ENCODE data around the gene FRMPD2.
"Not testable (repeated sequence)": the region's sequence is repeated elsewhere in the genome, so short reads cannot be mapped to it uniquely, and the experiment has no call there.

Gene FRMPD2

DNA sequence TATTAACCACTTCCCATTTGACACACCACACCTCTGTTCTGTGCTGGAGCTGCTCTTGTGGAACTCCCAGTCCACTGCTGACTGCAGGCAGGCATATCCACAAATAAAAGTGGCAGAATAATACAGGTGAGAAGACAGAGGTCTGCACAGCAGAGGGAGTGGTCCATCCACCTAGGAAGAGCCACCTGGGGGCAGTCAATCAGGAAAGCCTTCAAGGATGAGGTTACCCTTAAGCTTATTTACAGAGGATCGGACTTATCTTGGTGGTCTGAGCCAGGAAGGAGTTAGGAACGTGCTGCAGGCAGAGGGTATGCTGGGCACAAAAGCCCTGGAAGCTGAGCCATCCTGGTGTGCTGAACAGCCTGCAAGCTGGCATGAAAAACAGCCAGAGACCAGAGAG lies 78.7 kb downstream of the FRMPD2 start:
- no peak overlapping the region for H3K4me3 ChIP-seq
- H3K4me2 ChIP-seq, result no peak overlapping the region
- no peaks in the 10 kb centered on the region for H4K20me1 ChIP-seq
- H3K4me1 ChIP-seq, result no peaks in the 10 kb centered on the region
- H3K9ac ChIP-seq, result no peak overlapping the region
- no peaks in the 10 kb centered on the region for H3K27me3 ChIP-seq
- H3K36me3 ChIP-seq, result no peaks in the 10 kb centered on the region
- no peak for TF ChIP-seq Cebpa-rat (IDR thresholded peaks at IDR 0.05)
- peaks cover 8% of the 10 kb centered on the region; the same call in 1 of the 2 replicates for H3K9me3 ChIP-seq
- H3K27ac ChIP-seq, result no peak overlapping the region

- Histone ChIP-seq H3K4me3 (no peak overlapping the region), H3K4me2 (no peak overlapping the region), H3K9ac (no peak overlapping the region), H3K9me3 (peaks cover 4% of the 10 kb centered on the region; the same call in 1 of the 2 replicates), H3K36me3 (no peaks in the 10 kb centered on the region), H3K4me1 (no peaks in the 10 kb centered on the region), H3K27me3 (no peaks in the 10 kb centered on the region), H4K20me1 (no peaks in the 10 kb centered on the region), H3K27ac (no peak overlapping the region)
- TF ChIP-seq Cebpa-rat (IDR thresholded peaks at IDR 0.05), result no peak
These were observed 79.7 kb downstream of the FRMPD2 start for GRCh38 chr10:48194830-48195229.

DNA sequence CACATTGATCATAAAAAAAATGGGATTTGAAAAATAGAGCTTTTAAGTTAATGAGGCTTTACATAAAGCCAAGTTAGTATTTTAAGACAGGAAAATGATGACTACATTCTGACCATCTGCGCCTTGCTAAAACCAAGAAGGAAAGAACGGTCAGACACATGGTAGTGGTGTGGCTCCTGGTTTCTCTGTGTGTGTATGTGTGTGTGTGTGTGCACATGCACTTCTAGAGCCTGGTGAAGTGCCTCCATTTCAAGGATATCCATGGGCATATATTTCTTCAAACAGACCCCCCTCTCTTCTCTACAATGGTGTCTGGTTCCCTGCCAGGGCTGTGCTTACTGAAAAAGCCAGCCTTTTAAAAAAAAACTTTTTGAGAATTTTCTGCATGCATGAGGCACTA lies 80.9 kb downstream of the FRMPD2 start:
- Histone ChIP-seq H3K27me3 (no peaks in the 10 kb centered on the region), H3K9me3 (no peaks in the 10 kb centered on the region), H3K4me3 (no peak overlapping the region), H4K20me1 (no peaks in the 10 kb centered on the region), H3K4me2 (no peak overlapping the region), H3K4me1 (no peaks in the 10 kb centered on the region), H3K9ac (no peak overlapping the region), H3K36me3 (no peaks in the 10 kb centered on the region), H3K27ac (no peak overlapping the region)
- TF ChIP-seq Cebpa-rat (IDR thresholded peaks at IDR 0.05), result no peak

DNA sequence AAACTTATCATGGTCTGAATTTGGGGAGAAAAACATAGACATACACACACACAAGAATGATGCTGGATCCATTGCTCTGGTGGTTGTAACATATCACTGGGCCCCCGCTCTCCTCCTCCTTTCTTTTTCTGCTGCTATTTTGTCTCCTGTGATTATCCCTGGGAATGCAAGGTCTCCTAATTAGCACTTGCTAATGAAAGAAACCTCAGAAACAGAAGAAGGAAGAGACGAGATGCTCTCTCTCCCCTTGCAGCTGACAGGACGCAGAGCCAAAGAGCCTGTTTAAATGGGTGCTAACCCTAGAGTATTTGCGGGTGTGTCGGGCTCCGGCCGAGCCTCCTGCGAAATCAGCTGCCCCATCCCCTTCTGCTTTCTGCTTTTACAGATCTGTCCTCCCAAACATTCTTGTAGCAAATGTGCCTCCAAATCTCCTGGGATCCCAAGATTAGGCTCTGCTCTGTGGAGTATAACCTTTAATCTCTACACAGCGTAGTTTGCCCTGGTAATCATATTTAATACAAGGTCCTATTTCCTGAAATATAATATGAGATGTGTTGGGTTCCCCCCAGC lies 81.5 kb downstream of the FRMPD2 start:
- no peak overlapping the region for H3K4me2 ChIP-seq
- H3K4me3 ChIP-seq, result no peak overlapping the region
- no peaks in the 10 kb centered on the region for H4K20me1 ChIP-seq
- no peak overlapping the region for H3K27ac ChIP-seq
- no peaks in the 10 kb centered on the region for H3K9me3 ChIP-seq
- no peaks in the 10 kb centered on the region for H3K36me3 ChIP-seq
- TF ChIP-seq Cebpa-rat (IDR thresholded peaks at IDR 0.05), result no peak
- no peaks in the 10 kb centered on the region for H3K4me1 ChIP-seq
- H3K27me3 ChIP-seq, result no peaks in the 10 kb centered on the region
- H3K9ac ChIP-seq, result no peak overlapping the region

- Histone ChIP-seq H4K20me1 (no peaks in the 10 kb centered on the region), H3K4me3 (no peak overlapping the region), H3K27me3 (no peaks in the 10 kb centered on the region), H3K4me2 (no peak overlapping the region), H3K9me3 (no peaks in the 10 kb centered on the region), H3K9ac (no peak overlapping the region), H3K4me1 (no peaks in the 10 kb centered on the region), H3K36me3 (no peaks in the 10 kb centered on the region), H3K27ac (no peak overlapping the region)
- TF ChIP-seq Cebpa-rat (IDR thresholded peaks at IDR 0.05), result no peak
These were observed 86.6 kb downstream of the FRMPD2 start for GRCh38 chr10:48187713-48188485.

DNA sequence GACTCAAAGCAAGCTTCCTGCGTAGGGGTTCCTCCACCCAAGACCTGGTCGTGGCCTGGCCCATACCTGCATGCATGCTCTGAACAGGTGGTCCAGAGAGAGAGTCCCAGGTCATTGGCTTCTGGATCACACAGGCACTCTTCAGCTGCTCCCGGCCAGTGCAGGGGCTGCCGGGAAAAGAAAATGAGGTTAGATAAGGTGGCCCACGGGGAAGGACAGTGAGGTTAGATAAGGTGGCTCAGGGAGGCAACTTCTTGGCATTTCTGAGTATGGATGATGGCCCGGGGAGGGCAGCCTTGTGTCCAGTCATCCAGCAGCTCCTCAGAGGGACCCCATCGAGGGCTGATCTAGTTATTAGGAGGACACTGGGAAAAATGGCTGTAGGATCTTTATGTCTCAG lies 87.4 kb downstream of the FRMPD2 start:
- Histone ChIP-seq H4K20me1 (no peaks in the 10 kb centered on the region), H3K9ac (no peak overlapping the region), H3K27ac (no peak overlapping the region), H3K9me3 (no peaks in the 10 kb centered on the region), H3K4me3 (no peak overlapping the region), H3K4me2 (no peak overlapping the region), H3K4me1 (no peaks in the 10 kb centered on the region), H3K36me3 (no peaks in the 10 kb centered on the region), H3K27me3 (no peaks in the 10 kb centered on the region)
- no peak for TF ChIP-seq Cebpa-rat (IDR thresholded peaks at IDR 0.05)

DNA sequence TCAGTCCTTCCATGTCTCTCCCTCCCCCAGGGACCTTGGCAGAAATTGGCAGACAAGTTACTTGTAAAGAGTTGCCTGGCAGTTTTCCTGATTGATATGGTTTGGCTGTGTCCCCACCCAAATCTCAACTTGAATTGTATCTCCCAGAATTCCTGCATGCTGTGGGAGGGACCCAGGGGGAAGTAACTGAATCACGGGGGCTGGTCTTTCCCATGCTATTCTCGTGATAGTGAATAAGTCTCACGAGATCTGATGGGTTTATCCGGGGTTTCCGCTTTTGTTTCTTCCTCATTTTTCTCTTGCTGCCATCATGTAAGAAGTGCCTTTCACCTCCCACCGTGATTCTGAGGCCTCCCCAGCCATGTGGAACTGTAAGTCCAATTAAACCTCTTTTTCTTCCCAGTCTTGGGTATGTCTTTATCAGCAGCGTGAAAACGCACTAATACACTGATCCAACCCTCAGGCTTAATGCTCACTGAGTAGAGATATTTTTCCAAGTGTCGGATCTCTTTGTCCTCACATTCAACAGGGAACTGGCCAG lies 88.2 kb downstream of the FRMPD2 start:
- H3K4me3 ChIP-seq, H3K27me3 ChIP-seq, H3K4me2 ChIP-seq, H3K36me3 ChIP-seq, H3K9ac ChIP-seq, H4K20me1 ChIP-seq, H3K27ac ChIP-seq, H3K4me1 ChIP-seq, H3K9me3 ChIP-seq: not testable (repeated sequence)

GRCh38 chr10:48184224-48184623 lies 90.3 kb downstream of the FRMPD2 start:
- no peak for TF ChIP-seq Cebpa-rat (IDR thresholded peaks at IDR 0.05)
- H3K9me3 ChIP-seq, result no peaks in the 10 kb centered on the region
- no peaks in the 10 kb centered on the region for H3K36me3 ChIP-seq
- H3K27ac ChIP-seq, result no peak overlapping the region
- no peak overlapping the region for H3K4me2 ChIP-seq
- no peaks in the 10 kb centered on the region for H3K4me1 ChIP-seq
- no peaks in the 10 kb centered on the region for H4K20me1 ChIP-seq
- no peak overlapping the region for H3K4me3 ChIP-seq
- no peak overlapping the region for H3K9ac ChIP-seq
- no peaks in the 10 kb centered on the region for H3K27me3 ChIP-seq

DNA sequence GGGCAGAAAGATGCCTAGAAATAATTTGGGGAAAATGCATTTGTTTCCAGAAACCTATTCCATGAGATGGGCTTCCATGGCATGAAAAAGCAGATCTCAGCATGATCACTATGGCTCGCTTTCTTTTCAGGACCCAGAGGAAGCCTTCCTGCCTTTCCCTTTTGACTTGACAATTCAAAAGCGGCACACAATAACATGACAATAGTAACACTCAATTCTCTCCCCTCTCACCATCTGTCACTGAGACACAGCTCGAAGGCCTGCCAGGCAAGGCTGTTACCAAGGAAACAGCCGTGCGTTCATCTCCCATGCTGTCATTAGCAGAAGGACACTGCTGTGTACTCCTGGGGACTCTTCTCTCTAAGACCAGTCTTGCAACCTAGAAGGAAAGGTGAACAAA lies 101.8 kb downstream of the FRMPD2 start:
- not testable (repeated sequence) for H3K4me3 ChIP-seq, H4K20me1 ChIP-seq, H3K4me1 ChIP-seq, H3K9me3 ChIP-seq, H3K27ac ChIP-seq, H3K9ac ChIP-seq, H3K36me3 ChIP-seq, H3K27me3 ChIP-seq, H3K4me2 ChIP-seq

DNA sequence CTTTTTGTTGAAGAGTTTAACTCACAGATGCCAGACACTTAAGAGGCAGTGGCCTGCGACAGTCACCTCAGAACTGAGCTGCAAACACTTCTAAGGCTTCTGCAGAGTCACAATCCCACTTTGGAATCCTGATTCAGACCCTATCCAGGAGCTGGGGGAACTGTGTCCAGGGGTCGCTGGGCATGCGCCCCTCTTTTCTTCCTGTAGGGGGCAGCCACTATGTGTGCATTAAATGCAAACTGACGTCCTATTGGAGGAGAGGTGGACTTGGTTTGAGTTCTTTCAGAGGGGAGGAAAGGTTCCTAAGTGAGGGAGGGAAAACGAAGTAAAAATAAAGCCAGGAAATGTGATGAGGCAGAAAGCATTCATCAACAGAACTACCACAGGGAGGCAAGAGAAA lies 113.8 kb downstream of the FRMPD2 start:
- not testable (repeated sequence) for H3K9me3 ChIP-seq, H4K20me1 ChIP-seq, H3K4me1 ChIP-seq, H3K36me3 ChIP-seq, H3K27ac ChIP-seq, H3K9ac ChIP-seq, H3K4me2 ChIP-seq, H3K4me3 ChIP-seq, H3K27me3 ChIP-seq

GRCh38 chr10:48160163-48160562 lies 114.3 kb downstream of the FRMPD2 start:
- not testable (repeated sequence) for H3K4me1 ChIP-seq, H3K9ac ChIP-seq

DNA sequence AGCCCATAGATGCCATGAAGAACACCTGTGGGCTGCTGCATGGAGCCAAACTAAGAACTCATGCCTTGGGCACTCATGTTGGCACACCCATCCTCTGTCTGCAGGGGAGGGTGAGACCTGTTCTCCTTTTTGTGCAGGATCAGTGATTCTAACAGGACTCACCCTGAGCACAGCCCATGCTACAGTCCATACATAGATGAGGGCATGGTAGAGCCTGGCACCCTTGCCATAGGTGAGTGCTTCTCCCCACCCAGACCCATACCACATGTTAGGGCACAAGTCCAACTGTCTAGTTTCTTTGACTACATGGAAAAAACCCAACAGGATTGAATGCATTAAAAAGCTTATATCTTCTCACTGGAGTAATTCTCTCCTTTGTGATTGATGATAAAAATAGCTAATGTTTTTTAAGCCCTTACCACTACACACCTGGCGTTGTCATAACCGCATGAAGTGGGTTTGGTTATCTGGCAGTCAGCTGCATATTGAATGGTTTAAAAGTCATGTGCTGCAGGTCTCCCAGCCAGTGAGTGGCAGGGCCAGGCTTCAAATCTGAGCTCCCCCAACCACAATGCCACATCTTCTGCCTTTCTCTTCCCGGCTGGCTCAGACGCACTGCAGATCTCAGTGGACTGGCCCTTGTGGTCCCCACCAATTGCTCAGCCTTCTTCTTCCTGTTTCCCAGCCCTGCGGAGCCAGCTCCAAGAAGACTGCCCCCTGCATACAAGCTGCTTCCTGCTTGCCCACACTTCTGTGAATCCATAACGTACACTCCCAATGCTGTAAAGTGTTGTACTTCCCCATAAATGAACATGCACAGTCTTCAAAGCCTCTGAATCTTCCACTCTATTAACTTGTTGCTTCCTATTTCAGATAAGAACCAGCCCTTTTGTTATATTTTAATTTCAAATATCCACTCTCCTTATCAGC lies 120.0 kb downstream of the FRMPD2 start:
- H3K4me3 ChIP-seq, H3K4me2 ChIP-seq, H3K4me1 ChIP-seq, H3K27me3 ChIP-seq, H4K20me1 ChIP-seq, H3K9ac ChIP-seq, H3K9me3 ChIP-seq, H3K27ac ChIP-seq, H3K36me3 ChIP-seq: not testable (repeated sequence)

More at GRCh38 chr10:48160163-48160562, 114.3 kb downstream of the FRMPD2 start:
- H3K27me3 ChIP-seq, H3K4me2 ChIP-seq, H3K27ac ChIP-seq, H3K36me3 ChIP-seq, H3K4me3 ChIP-seq, H4K20me1 ChIP-seq, H3K9me3 ChIP-seq: not testable (repeated sequence)

DNA sequence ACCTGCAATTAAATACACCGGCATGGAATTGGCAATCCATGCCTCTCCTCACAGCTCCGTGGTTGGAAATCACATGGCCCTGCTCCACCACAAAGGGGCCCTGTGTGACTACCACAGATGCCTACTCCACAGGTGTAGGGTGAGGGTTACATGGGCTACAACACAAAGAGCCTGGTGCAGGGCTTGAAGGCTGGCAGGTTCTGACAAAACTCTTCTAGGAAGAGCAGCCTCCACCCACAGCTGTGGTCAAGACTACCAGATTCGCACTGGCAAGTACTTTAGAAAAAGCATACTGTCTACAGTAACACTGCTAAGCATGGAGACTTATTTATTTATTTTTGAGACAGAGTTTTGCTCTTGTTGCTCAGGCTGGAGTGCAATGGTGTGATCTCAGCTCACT lies 126.9 kb downstream of the FRMPD2 start:
- not testable (repeated sequence) for H3K27me3 ChIP-seq, H3K27ac ChIP-seq, H4K20me1 ChIP-seq, H3K9me3 ChIP-seq, H3K4me1 ChIP-seq, H3K9ac ChIP-seq, H3K4me2 ChIP-seq, H3K36me3 ChIP-seq, H3K4me3 ChIP-seq

Data from BLaER1 (cell line).